ENCODE measurements around the gene C11orf54.

The C11orf54 gene

GRCh38 chr11:93720522-93720921, 20.9 kb upstream of the C11orf54 start:
- H3K27ac ChIP-seq, result no peak overlapping the region
- TF ChIP-seq CTCF (conservative IDR thresholded peaks at IDR 0.05; ENCODE audit: low read depth), result no peak
- POLR2A ChIA-PET (ENCODE audit: low non-redundant PET), result no interaction called here
- CTCF ChIA-PET, result no interaction called here
- DNase-seq (ENCODE audit: low spot score), result no peak

- DNase-seq (ENCODE audit: low spot score), result no peak
- POLR2A ChIA-PET (ENCODE audit: low non-redundant PET), result no interaction called here
- TF ChIP-seq CTCF (conservative IDR thresholded peaks at IDR 0.05; ENCODE audit: low read depth), result no peak
- H3K27ac ChIP-seq, result no peak overlapping the region
- CTCF ChIA-PET, result no interaction called here
Observed at GRCh38 chr11:93724089-93724488, 17.4 kb upstream of the C11orf54 start.

GRCh38 chr11:93727985-93728791, 13.3 kb upstream of the C11orf54 start:
- ChIA-PET CTCF (no interaction called here), POLR2A (ENCODE audit: low non-redundant PET) (no interaction called here)
- H3K27ac ChIP-seq, result no peak overlapping the region
- no peak for DNase-seq (ENCODE audit: low spot score)
- TF ChIP-seq CTCF (conservative IDR thresholded peaks at IDR 0.05; ENCODE audit: low read depth), result no peak

- no peak for DNase-seq (ENCODE audit: low spot score)
- CTCF ChIA-PET, result interaction anchor here (1.2 kb wide), 1 partner anchor 56 kb away, joined by 3 read pairs; no protein-coding TSS in a partner anchor
- POLR2A ChIA-PET (ENCODE audit: low non-redundant PET), result no interaction called here
- no peak overlapping the region for H3K27ac ChIP-seq
- TF ChIP-seq CTCF (conservative IDR thresholded peaks at IDR 0.05; ENCODE audit: low read depth), result no peak
Observed at GRCh38 chr11:93728792-93729128, 12.7 kb upstream of the C11orf54 start.

GRCh38 chr11:93729129-93729616, 12.3 kb upstream of the C11orf54 start:
- CTCF ChIA-PET, result interaction anchor here (1.2 kb wide), 1 partner anchor 56 kb away, joined by 3 read pairs; no protein-coding TSS in a partner anchor

More at GRCh38 chr11:93729129-93729616, 12.3 kb upstream of the C11orf54 start:
- no peak for TF ChIP-seq CTCF (conservative IDR thresholded peaks at IDR 0.05; ENCODE audit: low read depth)
- H3K27ac ChIP-seq, result no peak overlapping the region
- POLR2A ChIA-PET (ENCODE audit: low non-redundant PET), result no interaction called here
- no peak for DNase-seq (ENCODE audit: low spot score)
